Liver (tissue), 9 donors: ENCODE results near the gene SNX1. TPM values are rescaled to one million over a fixed set of nuclear protein-coding genes. Genes with fewer than 3 reads are reported as not detected.

Source experiments
- DNase-seq: peaks from one replicate; pipeline ENCODE4 v3.0.0-alpha.2; 2017; ENCODE audit warnings: low spot score
- H3K27ac ChIP-seq, 2 donors: one replicate each; pipeline ENCODE4 v1.7.0; 2013; ENCODE audit warnings: inconsistent platforms in 2 of 2, low read length in 2 of 2, control low read depth in 1 of 2, low read depth in 1 of 2, mild to moderate bottlenecking in 1 of 2
- H3K27me3 ChIP-seq, 4 donors: one replicate each; pipeline versions ENCODE4 v1.6.1 to v1.7.0; 2013; ENCODE audit warnings: low read length in 3 of 4, inconsistent platforms in 1 of 4, mild to moderate bottlenecking in 1 of 4, moderate library complexity in 1 of 4; ENCODE audit not compliant: control insufficient read depth in 4 of 4, insufficient read depth in 4 of 4
- H3K36me3 ChIP-seq, 4 donors: one replicate each; pipeline versions ENCODE4 v1.6.1 to v1.7.0; 2013; ENCODE audit warnings: low read length in 3 of 4, mild to moderate bottlenecking in 3 of 4, low read depth in 1 of 4, moderate library complexity in 1 of 4; ENCODE audit not compliant: control insufficient read depth in 4 of 4, insufficient read depth in 3 of 4
- H3K4me1 ChIP-seq, 4 donors: one replicate each; pipeline versions ENCODE4 v1.6.1 to v1.7.0; 2013; ENCODE audit warnings: low read length in 3 of 4, mild to moderate bottlenecking in 3 of 4, moderate library complexity in 1 of 4; ENCODE audit not compliant: control insufficient read depth in 4 of 4, insufficient read depth in 4 of 4
- H3K4me3 ChIP-seq, 3 donors: one replicate each; pipeline versions ENCODE4 v1.6.1 to v1.7.0; 2013; ENCODE audit warnings: low read length in 3 of 3, control low read depth in 1 of 3, low read depth in 1 of 3, mild to moderate bottlenecking in 1 of 3
- H3K9ac ChIP-seq, 2 donors: one replicate each; pipeline ENCODE4 v1.7.0; 2013; ENCODE audit warnings: low read length in 2 of 2, mild to moderate bottlenecking in 2 of 2, moderate library complexity in 2 of 2, control low read depth in 1 of 2, low read depth in 1 of 2
- H3K9me3 ChIP-seq, 4 donors: one replicate each; pipeline versions ENCODE4 v1.6.1 to v1.7.0; 2013; ENCODE audit warnings: low read length in 3 of 4; ENCODE audit not compliant: control insufficient read depth in 4 of 4
- EGR1 ChIP-seq, 2 donors: IDR thresholded peaks; 2 replicates each; pipeline ENCODE4 v1.6.1; 2016 to 2018; ENCODE audit warnings: antibody characterized with exemption in 2 of 2, low read depth in 2 of 2
- FOXA1 ChIP-seq: IDR thresholded peaks from 2 replicates; pipeline ENCODE4 v1.6.1; 2016; ENCODE audit warnings: antibody characterized with exemption
- GABPA ChIP-seq, 2 donors: IDR thresholded peaks in 1 of 2; conservative IDR thresholded peaks in 1 of 2; 2 replicates each; pipeline ENCODE4 v1.6.1; 2016; ENCODE audit warnings: antibody characterized with exemption in 2 of 2, mild to moderate bottlenecking in 1 of 2, moderate library complexity in 1 of 2
- HNF4A ChIP-seq, 2 donors: conservative IDR thresholded peaks; 2 replicates each; pipeline ENCODE4 v1.6.1; 2016; ENCODE audit warnings: antibody characterized with exemption in 2 of 2, mild to moderate bottlenecking in 2 of 2
- JUND ChIP-seq, 2 donors: IDR thresholded peaks; 2 replicates each; pipeline ENCODE4 v1.6.1; 2016; ENCODE audit warnings: antibody characterized with exemption in 2 of 2
- RXRA ChIP-seq, 2 donors: IDR thresholded peaks; 2 replicates each; pipeline ENCODE4 v1.6.1; 2017 to 2018; ENCODE audit warnings: antibody characterized with exemption in 2 of 2, mild to moderate bottlenecking in 1 of 2
- SP1 ChIP-seq: IDR thresholded peaks from 2 replicates; pipeline ENCODE4 v1.6.1; 2018; ENCODE audit warnings: antibody characterized with exemption, mild to moderate bottlenecking
- TAF1 ChIP-seq: conservative IDR thresholded peaks from 2 replicates; pipeline ENCODE4 v1.6.1; 2016; ENCODE audit warnings: antibody characterized with exemption, mild to moderate bottlenecking
- WGBS: extraction: QIAGEN DNeasy Blood & Tissue Kit; methylation state at CpG from one replicate; pipeline ENCODE4 v1.1.7; 2013; 5-methylcytosine and 5-hydroxymethylcytosine counted together
- polyA plus RNA-seq, 2 donors: library from polyadenylated mRNA; stranded (reverse) in 1 of 2; unstranded in 1 of 2; fragments of 200-250 nt in 1 of 2; fragments of >200 nt in 1 of 2; fragmentation: Nextera tagmentation in 1 of 2; extraction: Ambion mirVana in 1 of 2; gene quantifications; one replicate each; pipeline versions ENCODE4 v1.2.1 to v1.2.3, GENCODE V29; 2013 to 2015
- total RNA-seq, 2 donors: library from RNA; depleted of rRNA; stranded (reverse); fragments of >200 nt; gene quantifications; one replicate each; pipeline ENCODE4 v1.2.3, GENCODE V29; 2014
- TF ChIP-seq, protein P1 (sequence below): IDR thresholded peaks from 2 replicates; pipeline ENCODE4 v1.6.1; 2016; ENCODE audit warnings: antibody characterized with exemption
- TF ChIP-seq, protein P2 (sequence below): IDR thresholded peaks from 2 replicates; pipeline ENCODE4 v1.6.1; 2016; ENCODE audit warnings: antibody characterized with exemption, mild to moderate bottlenecking
- TF ChIP-seq, protein P3 (sequence below): fragments of 150-350 bp; IDR thresholded peaks from 2 replicates; pipeline ENCODE4 v1.5.1; 2017; ENCODE audit warnings: improper control_type of control experiment, low read depth, low read length; ENCODE audit not compliant: missing input control
- donor health status: healthy.
- donor health status: healthy.
- donor health status: healthy.
- donor health status: healthy.
- donor health status: healthy.

The SNX1 gene
- total and polyA plus RNA-seq, 4 donors = 40.0 to 67.4 (median 45.0) TPM

DNA sequence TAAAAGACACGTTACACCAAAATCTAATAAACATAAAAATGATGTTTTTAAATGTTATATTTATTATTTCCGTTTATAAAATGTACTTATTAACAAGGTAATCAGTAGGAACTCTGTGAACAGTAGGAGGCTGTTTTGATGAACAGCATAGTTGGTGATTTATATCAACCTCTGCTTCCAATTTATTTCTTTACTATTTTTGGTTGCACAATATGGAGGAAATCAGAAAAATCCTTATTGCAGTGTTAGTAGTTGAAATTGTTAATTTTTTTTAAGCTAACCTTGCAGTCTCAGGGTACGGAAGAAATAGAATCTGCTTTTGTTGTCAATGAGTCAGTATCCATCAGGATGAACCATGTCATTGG lies 50.7 kb downstream of the SNX1 start:
- WGBS = 93% methylated on average over 3 of the region's 3 CpGs
- H3K36me3 ChIP-seq = peaks cover 0 to 34% (median 9%) of the 10 kb centered on the region in 4 donors
- TF ChIP-seq JUND (IDR thresholded peaks at IDR 0.05) (no peak), RXRA (IDR thresholded peaks at IDR 0.05) (no peak)
- TF ChIP-seq, protein P1, sequence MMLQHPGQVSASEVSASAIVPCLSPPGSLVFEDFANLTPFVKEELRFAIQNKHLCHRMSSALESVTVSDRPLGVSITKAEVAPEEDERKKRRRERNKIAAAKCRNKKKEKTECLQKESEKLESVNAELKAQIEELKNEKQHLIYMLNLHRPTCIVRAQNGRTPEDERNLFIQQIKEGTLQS = no peak
- TF ChIP-seq, protein P2, sequence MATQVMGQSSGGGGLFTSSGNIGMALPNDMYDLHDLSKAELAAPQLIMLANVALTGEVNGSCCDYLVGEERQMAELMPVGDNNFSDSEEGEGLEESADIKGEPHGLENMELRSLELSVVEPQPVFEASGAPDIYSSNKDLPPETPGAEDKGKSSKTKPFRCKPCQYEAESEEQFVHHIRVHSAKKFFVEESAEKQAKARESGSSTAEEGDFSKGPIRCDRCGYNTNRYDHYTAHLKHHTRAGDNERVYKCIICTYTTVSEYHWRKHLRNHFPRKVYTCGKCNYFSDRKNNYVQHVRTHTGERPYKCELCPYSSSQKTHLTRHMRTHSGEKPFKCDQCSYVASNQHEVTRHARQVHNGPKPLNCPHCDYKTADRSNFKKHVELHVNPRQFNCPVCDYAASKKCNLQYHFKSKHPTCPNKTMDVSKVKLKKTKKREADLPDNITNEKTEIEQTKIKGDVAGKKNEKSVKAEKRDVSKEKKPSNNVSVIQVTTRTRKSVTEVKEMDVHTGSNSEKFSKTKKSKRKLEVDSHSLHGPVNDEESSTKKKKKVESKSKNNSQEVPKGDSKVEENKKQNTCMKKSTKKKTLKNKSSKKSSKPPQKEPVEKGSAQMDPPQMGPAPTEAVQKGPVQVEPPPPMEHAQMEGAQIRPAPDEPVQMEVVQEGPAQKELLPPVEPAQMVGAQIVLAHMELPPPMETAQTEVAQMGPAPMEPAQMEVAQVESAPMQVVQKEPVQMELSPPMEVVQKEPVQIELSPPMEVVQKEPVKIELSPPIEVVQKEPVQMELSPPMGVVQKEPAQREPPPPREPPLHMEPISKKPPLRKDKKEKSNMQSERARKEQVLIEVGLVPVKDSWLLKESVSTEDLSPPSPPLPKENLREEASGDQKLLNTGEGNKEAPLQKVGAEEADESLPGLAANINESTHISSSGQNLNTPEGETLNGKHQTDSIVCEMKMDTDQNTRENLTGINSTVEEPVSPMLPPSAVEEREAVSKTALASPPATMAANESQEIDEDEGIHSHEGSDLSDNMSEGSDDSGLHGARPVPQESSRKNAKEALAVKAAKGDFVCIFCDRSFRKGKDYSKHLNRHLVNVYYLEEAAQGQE = no peak
- no peak for DNase-seq
- H3K27ac ChIP-seq = no peak overlapping the region
- no peaks in the 10 kb centered on the region for H3K27me3 ChIP-seq
- no peak overlapping the region for H3K9ac ChIP-seq
- H3K9me3 ChIP-seq = no peaks in the 10 kb centered on the region
- H3K4me1 ChIP-seq = peaks cover 3 to 9% (median 5%) of the 10 kb centered on the region in 4 donors
- H3K4me3 ChIP-seq = no peak overlapping the region

DNA sequence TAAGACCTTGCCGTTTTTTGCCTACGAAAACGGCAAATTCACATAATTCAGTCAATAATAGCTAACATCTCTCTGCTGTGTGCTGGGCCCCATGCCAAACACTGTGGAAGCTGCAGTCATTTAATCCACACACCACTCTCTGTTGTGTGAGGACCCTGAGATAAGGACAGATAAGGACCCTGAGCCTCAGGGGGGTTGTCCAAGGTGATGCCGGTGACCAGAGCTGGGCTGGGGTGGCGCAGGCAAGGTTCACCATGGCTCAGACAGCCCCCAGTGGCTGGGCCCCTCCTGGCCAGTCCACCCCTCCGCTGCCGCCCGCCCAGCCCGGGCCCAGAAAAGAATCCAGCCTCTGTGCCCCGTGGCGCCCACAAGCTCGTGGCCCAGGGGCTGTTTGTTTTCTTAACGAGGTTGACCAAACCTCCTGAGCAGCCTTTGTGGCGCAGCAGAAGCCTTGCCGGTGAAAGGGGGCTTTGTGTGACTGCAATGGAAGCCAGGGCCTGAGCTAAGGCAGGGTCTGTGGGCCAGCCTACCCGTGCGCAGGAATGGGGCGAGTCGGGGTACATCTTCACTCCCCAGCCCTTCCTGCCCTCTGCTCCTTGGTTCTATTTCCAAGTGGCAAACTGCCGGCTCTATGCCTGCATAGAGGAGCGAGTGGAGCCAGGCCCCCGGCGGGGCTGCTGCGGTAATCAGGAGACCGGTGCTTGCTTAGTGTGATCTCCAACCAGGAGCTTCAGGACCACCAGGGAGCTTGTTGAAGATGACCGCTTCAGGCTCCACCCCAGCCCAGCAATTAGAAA lies 51.3 kb downstream of the SNX1 start:
- no peak overlapping the region for H3K4me3 ChIP-seq
- no peak for DNase-seq
- no peaks in the 10 kb centered on the region for H3K9me3 ChIP-seq
- H3K27me3 ChIP-seq = no peaks in the 10 kb centered on the region
- H3K4me1 ChIP-seq = peaks cover 6 to 13% (median 10%) of the 10 kb centered on the region in 4 donors
- H3K27ac ChIP-seq = no peak overlapping the region
- H3K36me3 ChIP-seq = peaks cover 0 to 28% (median 8%) of the 10 kb centered on the region in 4 donors
- TF ChIP-seq HNF4A (conservative IDR thresholded peaks at IDR 0.05) (no peak), EGR1 (IDR thresholded peaks at IDR 0.05; ENCODE audit: low read depth in 2 of 2) (no peak), SP1 (no peak), TAF1 (no peak), FOXA1 (no peak), GABPA (IDR thresholded peaks at IDR 0.05 in 1 of 2, conservative IDR thresholded peaks at IDR 0.05 in 1 of 2) (no peak)
- TF ChIP-seq, protein P1 = no peak
- TF ChIP-seq, protein P3, sequence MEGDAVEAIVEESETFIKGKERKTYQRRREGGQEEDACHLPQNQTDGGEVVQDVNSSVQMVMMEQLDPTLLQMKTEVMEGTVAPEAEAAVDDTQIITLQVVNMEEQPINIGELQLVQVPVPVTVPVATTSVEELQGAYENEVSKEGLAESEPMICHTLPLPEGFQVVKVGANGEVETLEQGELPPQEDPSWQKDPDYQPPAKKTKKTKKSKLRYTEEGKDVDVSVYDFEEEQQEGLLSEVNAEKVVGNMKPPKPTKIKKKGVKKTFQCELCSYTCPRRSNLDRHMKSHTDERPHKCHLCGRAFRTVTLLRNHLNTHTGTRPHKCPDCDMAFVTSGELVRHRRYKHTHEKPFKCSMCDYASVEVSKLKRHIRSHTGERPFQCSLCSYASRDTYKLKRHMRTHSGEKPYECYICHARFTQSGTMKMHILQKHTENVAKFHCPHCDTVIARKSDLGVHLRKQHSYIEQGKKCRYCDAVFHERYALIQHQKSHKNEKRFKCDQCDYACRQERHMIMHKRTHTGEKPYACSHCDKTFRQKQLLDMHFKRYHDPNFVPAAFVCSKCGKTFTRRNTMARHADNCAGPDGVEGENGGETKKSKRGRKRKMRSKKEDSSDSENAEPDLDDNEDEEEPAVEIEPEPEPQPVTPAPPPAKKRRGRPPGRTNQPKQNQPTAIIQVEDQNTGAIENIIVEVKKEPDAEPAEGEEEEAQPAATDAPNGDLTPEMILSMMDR = no peak
- TF ChIP-seq, protein P2 = no peak
- 83% methylated on average over 26 of the region's 26 CpGs for WGBS
- no peak overlapping the region for H3K9ac ChIP-seq
